GM18508 (cell line): ENCODE measurements around the gene FOXD4L6.
"Not testable (repeated sequence)": the region's sequence is repeated elsewhere in the genome, so short reads cannot be mapped to it uniquely, and the experiment has no call there.

Source experiments
- ATAC-seq: cut with Tn5 transposase; IDR thresholded peaks from one replicate; pipeline ENCODE4 v1.9.1; 2021; ENCODE audit warnings: moderate number of reproducible peaks; ENCODE audit not compliant: insufficient read depth, unreplicated experiment

Gene FOXD4L6

DNA sequence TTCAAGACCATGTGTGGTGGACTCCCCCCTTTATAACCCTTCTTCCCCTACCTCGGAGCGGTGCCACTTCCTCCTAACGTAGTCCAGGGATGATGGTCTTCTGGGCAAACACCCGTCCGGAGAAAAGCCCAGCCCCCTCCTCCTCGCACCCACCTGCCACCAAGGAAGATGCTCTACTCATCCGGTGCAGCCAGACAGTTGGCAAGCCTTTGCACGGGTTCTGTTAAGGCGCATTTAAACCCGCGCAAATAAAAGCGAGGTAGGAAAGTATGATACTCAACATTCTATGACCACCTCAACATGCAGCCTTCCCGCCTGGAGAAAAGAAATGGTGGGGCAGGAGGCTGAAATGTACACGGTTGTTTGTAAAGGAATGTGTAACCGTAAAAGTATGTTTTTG is at the start of gene FOXD4L6:
FOXD4L6 (minus strand) TSS at position 101 of the 400 bp plus-strand sequence. CDS start 298 bp downstream, outside the sequence.
- ATAC-seq = not testable (repeated sequence)

DNA sequence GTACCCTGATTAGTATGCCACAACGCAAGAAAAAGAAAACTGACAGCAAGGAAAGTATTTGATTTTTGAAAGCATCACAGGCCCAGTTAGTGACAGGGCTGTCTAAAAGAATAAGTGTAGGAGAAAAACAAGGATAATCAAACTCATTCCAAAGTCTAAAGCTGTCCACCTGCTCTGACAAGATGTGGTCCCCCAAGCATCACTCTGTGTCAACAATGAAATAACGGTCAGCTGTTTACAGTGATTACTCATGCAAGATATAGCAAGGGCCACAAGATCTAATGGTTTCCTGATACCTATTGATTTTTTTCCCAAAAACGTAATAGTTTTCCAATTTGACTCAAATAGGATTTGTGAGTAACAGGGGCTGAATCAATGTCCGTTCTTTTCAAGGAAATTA is 46.5 kb upstream of the FOXD4L6 start:
- not testable (repeated sequence) for ATAC-seq

- not testable (repeated sequence) for ATAC-seq
Measured at GRCh38 chr9:41150116-41150515, 21.6 kb upstream of the FOXD4L6 start.

DNA sequence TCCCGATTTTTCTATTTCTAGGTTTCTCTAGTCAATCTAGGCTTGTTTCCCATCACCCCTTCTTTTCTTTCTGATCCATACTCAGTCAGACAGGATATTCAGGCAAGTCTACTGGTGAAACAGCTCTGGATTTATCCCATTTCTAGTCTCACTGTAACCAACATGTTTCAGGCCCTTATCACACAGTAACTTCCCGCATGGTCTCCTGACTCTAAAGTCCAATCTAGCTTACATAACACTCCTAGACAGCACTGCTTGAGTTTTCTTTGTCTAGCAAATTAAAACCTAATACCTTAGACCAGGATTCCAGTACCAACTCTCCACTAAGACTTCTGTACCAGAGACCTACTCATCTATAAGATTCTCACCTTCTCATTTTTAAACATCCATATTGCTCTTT is 13.4 kb upstream of the FOXD4L6 start:
- not testable (repeated sequence) for ATAC-seq

DNA sequence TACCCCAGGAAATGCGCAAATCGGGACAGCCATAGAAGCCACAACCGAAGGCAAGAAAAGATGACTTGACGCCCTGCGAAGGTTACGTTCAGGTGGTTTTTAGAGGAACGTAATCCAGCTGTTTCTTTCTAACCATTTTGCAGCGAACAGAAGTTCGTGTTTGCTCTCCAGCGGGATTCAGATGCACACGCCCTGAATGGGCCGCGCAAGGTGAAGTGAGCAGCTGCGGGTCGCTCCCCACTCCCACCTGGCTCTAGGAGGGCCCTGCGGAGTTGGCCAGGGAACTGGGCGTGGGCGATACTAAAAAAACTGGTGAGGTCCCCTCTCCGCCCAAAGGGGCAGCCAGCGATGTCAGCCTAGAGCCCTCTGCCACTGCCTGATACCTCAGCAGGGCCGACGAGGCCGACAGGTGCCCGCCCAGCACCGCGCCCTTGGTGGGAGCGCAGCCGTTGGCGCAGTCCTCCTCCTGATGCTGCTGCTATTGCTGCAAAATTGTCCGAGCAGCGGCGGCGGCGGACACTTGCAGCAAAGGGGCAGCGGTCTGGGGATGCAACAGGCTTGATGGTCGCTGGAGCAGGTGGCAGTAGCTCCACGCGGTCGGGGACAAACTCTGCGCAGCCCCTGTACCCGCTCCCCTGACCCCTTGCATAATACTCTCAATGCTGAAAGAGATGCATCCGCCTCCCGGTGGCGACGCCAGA is 1.6 kb downstream of the FOXD4L6 start:
- not testable (repeated sequence) for ATAC-seq

GRCh38 chr9:41125936-41126335 is 2.5 kb downstream of the FOXD4L6 start:
- ATAC-seq = not testable (repeated sequence)

DNA sequence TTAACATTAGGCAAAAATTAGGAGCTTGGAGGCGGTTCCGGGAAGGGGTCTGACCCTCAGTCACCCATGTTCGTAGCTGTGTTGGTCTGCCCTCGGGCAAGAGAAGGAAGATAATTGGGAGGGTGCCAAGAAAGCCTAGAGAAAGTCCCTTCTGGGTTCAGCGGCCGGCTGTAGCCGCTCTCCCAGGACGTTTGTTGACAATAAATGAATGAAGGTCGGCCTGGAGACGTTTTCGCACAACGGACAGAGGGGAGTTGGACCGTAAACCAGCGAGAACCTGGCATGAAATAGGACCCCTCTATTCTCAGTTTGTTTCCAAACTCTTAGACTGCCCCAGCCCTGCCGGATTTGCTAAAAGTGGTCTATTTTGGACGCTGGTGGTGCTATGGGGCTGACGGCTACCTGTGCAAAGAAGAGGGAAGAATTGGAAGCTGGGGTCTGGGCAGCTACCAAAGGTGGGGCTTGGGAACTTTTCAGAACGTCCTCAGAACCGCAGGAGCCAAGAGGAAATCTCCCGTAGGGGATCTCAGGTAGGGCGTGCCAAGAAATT is 3.3 kb downstream of the FOXD4L6 start:
- not testable (repeated sequence) for ATAC-seq

DNA sequence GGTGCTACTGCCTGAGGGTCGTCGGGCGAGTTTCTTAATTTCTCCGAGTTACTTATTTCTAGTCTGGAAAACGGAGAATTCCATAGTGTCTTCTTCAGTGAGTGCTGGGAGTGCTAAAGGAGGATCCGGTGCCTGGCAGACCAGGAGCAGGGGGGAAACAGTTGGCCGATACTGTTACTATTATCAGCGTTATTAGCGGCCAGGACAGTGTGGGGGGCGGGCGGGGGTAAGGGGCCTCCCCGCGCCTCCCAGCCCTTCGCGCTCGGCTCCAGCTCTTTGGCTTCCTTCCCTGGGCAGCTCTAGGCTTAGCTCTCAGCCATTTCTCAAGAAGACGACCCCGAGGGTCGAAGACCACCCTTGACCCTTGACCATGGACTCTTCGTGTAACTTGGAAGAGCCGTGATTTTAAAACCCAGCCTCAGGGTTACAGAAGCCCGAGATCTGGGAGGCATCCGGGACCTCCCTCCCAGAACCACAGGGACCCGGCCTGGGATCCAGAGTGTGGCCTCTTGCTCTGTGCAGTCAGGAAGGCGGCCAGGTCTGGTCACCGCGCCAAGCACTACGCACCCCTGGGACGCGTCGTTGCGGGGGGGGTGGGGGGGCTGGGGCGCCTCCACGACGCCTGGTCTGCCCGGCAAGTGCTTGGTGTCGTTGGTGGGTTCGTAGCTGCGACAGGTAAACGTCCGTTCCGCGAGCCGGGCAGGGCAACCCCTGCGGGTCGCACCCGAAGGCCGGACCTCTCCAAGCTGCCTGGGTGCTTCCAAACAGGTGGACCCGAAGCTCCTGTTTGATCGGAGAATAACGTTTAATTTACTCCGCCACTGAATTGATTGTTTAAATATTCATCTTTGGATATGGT is 4.0 kb downstream of the FOXD4L6 start:
- ATAC-seq = not testable (repeated sequence)

GRCh38 chr9:41123812-41124211 is 4.7 kb downstream of the FOXD4L6 start:
- not testable (repeated sequence) for ATAC-seq

GRCh38 chr9:41123396-41123795 is 5.1 kb downstream of the FOXD4L6 start:
- not testable (repeated sequence) for ATAC-seq

DNA sequence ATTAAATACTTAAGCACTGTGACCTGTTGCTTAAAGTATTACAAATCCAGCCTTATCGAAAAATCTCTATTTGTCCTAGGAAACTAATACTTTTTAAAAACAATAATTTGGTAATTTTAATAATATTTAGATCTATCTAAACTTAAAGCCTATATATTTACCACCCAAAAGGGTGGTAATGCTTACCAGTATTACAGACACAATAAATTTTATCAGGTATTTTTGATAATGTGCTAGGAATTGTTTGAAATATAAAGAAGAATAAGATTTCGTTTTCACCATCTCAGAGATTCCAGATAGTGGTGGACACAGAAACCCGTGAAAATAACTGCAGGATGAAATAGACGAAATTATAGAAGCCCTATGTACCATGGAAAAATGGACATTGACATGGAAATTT is 7.8 kb downstream of the FOXD4L6 start:
- ATAC-seq = not testable (repeated sequence)

DNA sequence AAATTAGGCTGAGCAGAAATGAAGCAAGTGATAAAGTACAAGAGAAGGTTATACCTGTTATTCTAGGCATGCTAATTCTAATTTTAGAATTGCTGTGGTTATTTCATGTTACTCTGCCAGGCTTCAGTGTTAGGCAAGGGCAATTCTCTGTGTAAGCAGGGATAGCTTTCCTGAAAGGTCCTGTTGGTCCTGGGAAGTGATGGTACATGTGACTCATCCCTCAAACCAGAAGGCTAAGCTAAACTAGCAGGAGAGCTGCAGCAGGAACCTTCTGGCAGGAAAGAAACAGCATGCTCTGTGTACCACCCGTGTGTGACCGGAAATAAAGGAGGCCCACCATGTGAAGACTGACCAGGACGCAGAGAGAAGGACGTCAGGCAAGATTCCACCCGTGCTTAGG is 8.8 kb downstream of the FOXD4L6 start:
- not testable (repeated sequence) for ATAC-seq

- not testable (repeated sequence) for ATAC-seq
Measured at GRCh38 chr9:41119311-41119710, 9.2 kb downstream of the FOXD4L6 start.

GRCh38 chr9:41113348-41113747 is 15.1 kb downstream of the FOXD4L6 start:
- not testable (repeated sequence) for ATAC-seq

DNA sequence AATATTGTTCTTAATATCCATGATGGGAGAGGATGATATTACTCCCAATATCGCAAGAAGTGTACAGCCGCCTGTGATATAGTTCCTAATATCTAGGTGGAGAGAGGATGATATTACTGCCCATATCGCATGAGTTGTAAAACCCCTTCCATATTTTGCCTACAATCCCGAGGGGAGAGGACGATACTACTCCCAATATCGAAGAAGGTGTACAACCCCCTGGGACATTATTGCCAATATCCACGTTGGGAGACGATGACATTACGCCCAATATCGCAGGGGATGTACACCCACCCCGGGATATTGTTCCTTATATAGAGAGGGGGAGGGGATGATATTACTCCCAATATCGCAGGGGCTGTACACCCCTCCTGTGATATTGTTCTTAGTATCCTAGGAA is 17.1 kb downstream of the FOXD4L6 start:
- ATAC-seq = not testable (repeated sequence)

DNA sequence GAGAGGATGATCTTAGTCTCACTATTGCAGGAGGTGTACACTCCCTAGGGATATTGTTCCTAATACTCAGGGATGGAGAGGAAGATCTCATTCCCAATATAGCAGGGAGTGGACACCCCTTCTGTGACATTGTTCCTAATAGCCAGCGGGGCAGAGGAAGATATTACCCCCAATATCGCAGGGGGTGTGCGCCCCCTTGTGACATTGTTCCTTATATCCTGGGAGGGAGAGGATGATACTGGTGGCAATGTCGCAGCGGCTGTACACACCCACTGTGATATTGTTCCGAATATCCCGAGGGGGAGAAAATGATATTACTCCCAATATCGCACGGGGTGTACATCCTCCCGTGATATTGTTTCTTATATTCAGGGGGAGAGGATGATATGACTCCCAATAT is 17.6 kb downstream of the FOXD4L6 start:
- not testable (repeated sequence) for ATAC-seq

DNA sequence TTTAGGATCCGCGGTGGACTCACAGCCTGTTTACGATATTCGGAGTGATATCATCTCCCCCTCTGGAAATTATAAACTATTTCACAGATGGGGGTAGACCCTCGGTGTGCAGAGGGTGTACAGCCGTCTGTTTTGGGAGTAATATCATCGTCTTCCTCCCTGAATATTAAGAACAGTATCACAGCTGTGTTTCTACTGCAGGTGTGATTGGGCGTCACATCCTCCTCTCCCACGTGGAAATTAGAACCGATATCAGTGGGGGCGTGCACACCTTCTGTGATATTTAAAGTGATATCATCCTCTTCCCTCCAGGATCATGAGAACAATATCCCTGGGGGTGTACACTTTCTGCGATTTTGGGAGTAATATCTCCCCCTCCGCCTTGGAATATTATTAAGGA is 19.2 kb downstream of the FOXD4L6 start:
- ATAC-seq = not testable (repeated sequence)

GRCh38 chr9:41108816-41109215 is 19.7 kb downstream of the FOXD4L6 start:
- not testable (repeated sequence) for ATAC-seq

DNA sequence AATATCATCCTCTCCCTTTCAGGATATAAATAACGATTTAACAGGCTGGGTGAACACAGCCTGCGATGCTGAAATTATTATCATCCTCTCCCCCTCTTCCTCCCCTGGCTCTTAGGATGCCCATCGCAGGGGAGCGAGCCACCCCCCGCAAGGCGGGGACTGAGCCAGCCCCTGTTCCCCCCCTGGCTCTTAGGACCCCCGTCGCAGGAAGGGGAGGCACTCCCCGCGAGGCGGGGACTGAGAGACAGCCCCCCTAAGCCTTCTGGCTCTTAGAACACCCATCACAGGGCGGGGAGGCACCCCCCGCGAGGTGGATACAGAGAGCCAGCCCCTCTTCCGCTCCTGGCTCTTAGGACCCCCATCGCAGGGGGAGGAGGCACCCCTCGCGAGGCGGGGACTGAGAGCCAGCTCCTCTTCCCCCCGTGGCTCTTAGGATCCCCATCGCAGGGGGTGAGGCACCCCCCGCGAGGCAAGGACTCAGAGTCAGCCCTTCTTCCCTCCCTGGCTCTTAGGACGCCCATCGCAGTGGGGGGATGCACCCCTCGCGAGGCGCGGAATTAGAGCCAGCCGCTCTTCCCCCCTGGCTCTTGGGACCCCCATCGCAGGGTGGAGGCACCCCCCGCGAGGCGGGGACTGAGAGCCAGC is 21.9 kb downstream of the FOXD4L6 start:
- not testable (repeated sequence) for ATAC-seq

- ATAC-seq = not testable (repeated sequence)
Measured at GRCh38 chr9:41105557-41106253, 22.8 kb downstream of the FOXD4L6 start.
